Endothelial cell of umbilical vein (primary cell): Measurements from ENCODE around the gene CLEC18C. TPM values are rescaled to one million over a fixed set of nuclear protein-coding genes. Genes with fewer than 3 reads are reported as not detected.
"Not testable (repeated sequence)": the region's sequence is repeated elsewhere in the genome, so short reads cannot be mapped to it uniquely, and the experiment has no call there.

Experiments used
- BruUV-seq: library from RNA; stranded (reverse); fragments of 400-500 nt; replicated peaks from 2 replicates; lab custom pipeline; 2021; lab: Mats Ljungman, UMichigan
- CTCF ChIA-PET: fragments of 300-600, 350-600 bp; sonication (Branson Sonifier 250); formaldehyde crosslinking; loops from one replicate; lab custom pipeline; 2021; ENCODE audit warnings: antibody characterized with exemption, inconsistent platforms; lab: Charles Lee
- POLR2A ChIA-PET: fragments of 300-600, 350-600 bp; sonication (Branson Sonifier 250); formaldehyde crosslinking; loops from one replicate; lab custom pipeline; 2021; ENCODE audit warnings: antibody characterized with exemption, inconsistent platforms; lab: Charles Lee
- DNase-seq: peaks from one replicate; pipeline ENCODE4 v3.0.0-alpha.2; 2011; ENCODE audit warnings: low read depth, low spot score
- FAIRE-seq: peaks from 2 replicates; lab custom pipeline; 2011; peaks lifted over from hg19 to GRCh38; lab: Jason Lieb, UNC
- H2AFZ ChIP-seq: 2 replicates; pipeline ENCODE4 v1.6.0; 2012; ENCODE audit warnings: low read depth, low read length, control low read depth, inconsistent platforms
- H3K27ac ChIP-seq: 2 replicates; pipeline ENCODE4 v1.5.1; 2011; ENCODE audit warnings: low read depth, mild to moderate bottlenecking, control low read depth, low read length, moderate library complexity; ENCODE audit not compliant: insufficient read depth
- H3K27me3 ChIP-seq, 2 experiments: 2 replicates each; pipeline versions ENCODE4 v1.6.0 to v1.6.1; 2011; ENCODE audit warnings: low read length in 2 of 2, mixed read lengths in 1 of 2; ENCODE audit not compliant: control insufficient read depth in 2 of 2, insufficient read depth in 2 of 2
- H3K36me3 ChIP-seq, 2 experiments: 2 replicates in 1 of 2; 3 replicates in 1 of 2; pipeline ENCODE4 v1.5.1; 2011; ENCODE audit warnings: low read length in 2 of 2, mild to moderate bottlenecking in 1 of 2, moderate library complexity in 1 of 2; ENCODE audit not compliant: control insufficient read depth in 2 of 2, insufficient read depth in 2 of 2; ENCODE audit errors: extremely low read depth in 1 of 2
- H3K4me1 ChIP-seq: 3 replicates; pipeline ENCODE4 v1.5.1; 2011; ENCODE audit warnings: mild to moderate bottlenecking, low read length; ENCODE audit not compliant: control insufficient read depth, insufficient read depth; ENCODE audit errors: extremely low read depth
- H3K4me2 ChIP-seq: 2 replicates; pipeline ENCODE4 v1.6.1; 2011; ENCODE audit warnings: low read length, control low read depth, mixed read lengths; ENCODE audit not compliant: insufficient read depth
- H3K4me3 ChIP-seq, 3 experiments: fragments of 200-600 bp in 1 of 3; sonication (generic), shearing (Covaris generic) in 1 of 3; replicated peaks in 1 of 3; 2 replicates each; pipeline ENCODE4 v1.5.1; 2011 to 2016; ENCODE audit warnings: control low read depth in 3 of 3, low read length in 3 of 3, mild to moderate bottlenecking in 2 of 3, inconsistent platforms in 1 of 3, low read depth in 1 of 3, moderate library complexity in 1 of 3; ENCODE audit not compliant: insufficient read depth in 1 of 3
- H3K79me2 ChIP-seq: 2 replicates; pipeline ENCODE4 v1.6.0; 2012; ENCODE audit warnings: low read length, inconsistent platforms; ENCODE audit not compliant: control insufficient read depth, insufficient read depth
- H3K9ac ChIP-seq: replicated peaks from 2 replicates; pipeline ENCODE3; 2011; ENCODE audit warnings: low read length, control low read depth; ENCODE audit not compliant: insufficient read depth; ENCODE audit errors: extremely low read depth
- H3K9me1 ChIP-seq: replicated peaks from 3 replicates; pipeline ENCODE4 v1.6.0; 2011; ENCODE audit warnings: mild to moderate bottlenecking, low read length; ENCODE audit not compliant: control insufficient read depth, insufficient read depth; ENCODE audit errors: extremely low read depth
- H3K9me3 ChIP-seq: replicated peaks from 2 replicates; pipeline ENCODE4 v1.5.1; 2012; ENCODE audit warnings: low read length, inconsistent platforms; ENCODE audit not compliant: control insufficient read depth, insufficient read depth
- H4K20me1 ChIP-seq: replicated peaks from 2 replicates; pipeline ENCODE3; 2011; ENCODE audit warnings: mild to moderate bottlenecking, low read length; ENCODE audit not compliant: control insufficient read depth, insufficient read depth; ENCODE audit errors: extremely low read depth
- dilution Hi-C: fragments of 300-500 bp; cut with MboI; formaldehyde crosslinking; loops from one replicate; pipeline ENCODE4 v1.15.0; 2019; ENCODE audit warnings: low sequenced_read_pairs; ENCODE audit not compliant: extremely low pct_ligation_motif_present
- intact Hi-C: fragments of 100-400 bp; cut with micrococcal nuclease; formaldehyde crosslinking; loops from one replicate; pipeline ENCODE4 v1.10.0; 2022
- polyA plus RNA-seq, 4 experiments: library from polyadenylated mRNA; depleted of rRNA in 3 of 4; stranded (reverse) in 3 of 4; unstranded in 1 of 4; fragments of >200 nt; gene quantifications; 2 replicates each; pipeline versions ENCODE4 v1.2.1 to v1.2.3, GENCODE V29; 2011 to 2012; ENCODE audit warnings: missing spikeins in 1 of 4
- total RNA-seq: library from RNA; stranded (reverse); gene quantifications from 2 replicates; pipeline ENCODE4 v1.2.3, GENCODE V29; 2021

The CLEC18C gene
- total and polyA plus RNA-seq, 2 donors (not counting 3 experiments of a cell fraction or from before 2014, with no cell fraction given) = not detected

DNA sequence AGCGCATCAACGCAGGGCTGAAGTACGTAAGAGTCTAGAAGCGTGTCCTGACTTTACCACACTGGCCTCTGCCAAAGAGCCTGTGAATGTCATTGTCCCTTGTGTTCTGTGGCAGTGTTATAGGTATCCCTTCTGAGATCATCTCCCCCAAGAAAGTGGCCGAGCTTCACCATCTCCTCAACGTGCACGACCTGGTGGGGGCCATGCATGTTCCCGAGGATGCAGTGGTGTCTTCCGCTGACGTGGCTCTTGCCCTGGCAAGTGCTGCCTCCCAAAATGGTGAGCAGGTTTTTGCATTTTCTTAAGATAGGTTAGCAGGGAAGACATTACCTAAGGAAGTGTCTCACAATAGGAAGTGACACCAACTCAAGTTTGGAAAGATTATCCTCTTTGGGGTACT lies 44.7 kb upstream of the CLEC18C start:
- dilution Hi-C loops, BruUV-seq, H4K20me1 ChIP-seq, H3K9ac ChIP-seq, CTCF ChIA-PET, H3K9me3 ChIP-seq, H3K4me1 ChIP-seq, FAIRE-seq, H3K9me1 ChIP-seq, H2AFZ ChIP-seq, intact Hi-C loops, H3K4me2 ChIP-seq, H3K4me3 ChIP-seq, H3K27me3 ChIP-seq, H3K79me2 ChIP-seq, POLR2A ChIA-PET, DNase-seq, H3K27ac ChIP-seq: not testable (repeated sequence)
- H3K36me3 ChIP-seq = peaks cover 0 to 25% of the 10 kb centered on the region in 2 experiments

DNA sequence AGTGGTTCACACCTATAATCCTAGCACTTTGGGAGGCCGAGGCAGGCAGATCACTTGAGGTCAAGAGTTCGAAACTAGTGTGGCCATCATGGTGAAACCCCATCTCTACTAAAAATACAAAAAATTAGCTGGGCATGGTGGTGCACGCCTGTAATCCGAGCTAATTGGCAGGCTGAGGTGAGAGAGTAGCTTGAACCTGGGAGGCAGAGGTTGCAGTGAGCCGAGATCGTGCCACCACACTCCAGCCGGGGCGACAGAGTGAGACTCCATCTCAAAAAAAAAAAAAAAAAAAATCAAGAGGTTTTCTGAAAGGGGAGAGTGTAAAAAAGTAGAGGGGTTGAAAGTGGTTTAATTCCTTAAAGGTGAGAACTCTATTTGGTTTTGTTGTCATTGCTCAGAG lies 37.8 kb upstream of the CLEC18C start:
- H3K4me2 ChIP-seq, FAIRE-seq, H3K9me3 ChIP-seq, intact Hi-C loops, H3K4me3 ChIP-seq, POLR2A ChIA-PET, H3K9ac ChIP-seq, dilution Hi-C loops, H4K20me1 ChIP-seq, DNase-seq, BruUV-seq, H3K27ac ChIP-seq, H2AFZ ChIP-seq, H3K79me2 ChIP-seq, CTCF ChIA-PET, H3K27me3 ChIP-seq, H3K9me1 ChIP-seq, H3K4me1 ChIP-seq: not testable (repeated sequence)
- H3K36me3 ChIP-seq = peaks cover 0 to 16% of the 10 kb centered on the region in 2 experiments

DNA sequence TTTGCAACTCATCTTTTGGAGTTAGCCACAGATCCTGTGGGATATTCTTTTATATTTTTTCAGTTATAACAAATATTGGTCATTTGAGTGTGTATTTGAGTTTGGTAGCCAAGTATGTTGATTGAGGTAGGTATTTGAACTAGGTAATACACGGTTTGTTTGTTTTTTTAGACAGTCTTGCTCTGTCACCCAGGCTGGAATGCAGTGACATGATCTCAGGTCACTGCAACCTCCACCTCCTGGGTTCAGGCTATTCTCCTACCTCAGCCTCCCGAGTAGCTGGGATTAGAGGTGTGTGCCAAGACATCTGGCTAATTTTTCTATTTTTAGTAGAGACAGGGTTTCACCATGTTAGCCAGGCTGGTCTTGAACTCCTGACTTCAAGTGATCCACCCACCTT lies 37.0 kb upstream of the CLEC18C start:
- BruUV-seq, CTCF ChIA-PET, intact Hi-C loops, H3K79me2 ChIP-seq, H4K20me1 ChIP-seq, H3K9me3 ChIP-seq, H3K4me3 ChIP-seq, H2AFZ ChIP-seq, POLR2A ChIA-PET, FAIRE-seq, H3K9me1 ChIP-seq, DNase-seq, H3K4me2 ChIP-seq, H3K27ac ChIP-seq, H3K27me3 ChIP-seq, H3K9ac ChIP-seq, dilution Hi-C loops, H3K4me1 ChIP-seq: not testable (repeated sequence)
- peaks cover 4 to 18% of the 10 kb centered on the region in 2 experiments for H3K36me3 ChIP-seq

DNA sequence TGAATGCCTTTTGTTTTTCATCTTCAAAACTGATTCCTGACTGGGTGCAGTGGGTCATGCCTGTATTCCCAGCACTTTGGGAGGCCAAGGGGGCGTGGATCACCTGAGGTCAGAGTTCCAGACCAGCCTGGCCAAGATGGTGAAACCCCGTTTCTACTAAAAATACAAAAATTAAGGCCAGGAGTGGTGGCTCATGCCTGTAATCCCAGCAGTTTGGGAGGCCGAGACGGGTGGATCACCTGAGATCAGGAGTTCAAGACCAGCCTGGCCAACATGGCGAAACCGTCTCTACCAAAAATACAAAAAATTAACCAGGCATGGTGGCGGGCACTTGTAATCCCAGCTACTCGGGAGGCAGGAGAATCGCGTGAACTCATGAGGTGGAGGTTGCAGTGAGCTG lies 30.8 kb upstream of the CLEC18C start:
- H4K20me1 ChIP-seq, intact Hi-C loops, H2AFZ ChIP-seq, DNase-seq, H3K27me3 ChIP-seq, dilution Hi-C loops, H3K27ac ChIP-seq, H3K4me2 ChIP-seq, H3K9me3 ChIP-seq, CTCF ChIA-PET, POLR2A ChIA-PET, H3K4me3 ChIP-seq, H3K9ac ChIP-seq, H3K79me2 ChIP-seq, H3K4me1 ChIP-seq, FAIRE-seq, BruUV-seq, H3K9me1 ChIP-seq: not testable (repeated sequence)
- peaks cover 4 to 20% of the 10 kb centered on the region in 2 experiments for H3K36me3 ChIP-seq
